SU-DHL-6 (cell line): Measurements from ENCODE around the gene PPP1R14C.

Experiments
- CTCF ChIP-seq: fragments of 200-600 bp; sonication (generic); IDR thresholded peaks from one replicate; pipeline ENCODE4 v1.5.1; 2017; ENCODE audit warnings: antibody characterized with exemption, mild to moderate bottlenecking, low read length, moderate library complexity; ENCODE audit not compliant: insufficient read depth, poor library complexity, severe bottlenecking
- EZH2phosphoT487 ChIP-seq: fragments of 200-600 bp; sonication (generic), shearing (Covaris generic); conservative IDR thresholded peaks from 2 replicates; pipeline ENCODE4 v1.6.1; 2018; ENCODE audit warnings: mild to moderate bottlenecking, antibody characterized with exemption, low read length, moderate library complexity, mixed read lengths

- no peak for TF ChIP-seq EZH2phosphoT487
- TF ChIP-seq CTCF: no peak
These were observed 16.9 kb downstream of the PPP1R14C start for GRCh38 chr6:150159757-150160156.
